GM23248 (cell line): ENCODE results near the gene CCDC81.

ENCODE experiments used
- EZH2 ChIP-seq: fragments of 200-600 bp; sonication (generic); IDR thresholded peaks from 2 replicates; pipeline ENCODE4 v1.6.1; 2018; ENCODE audit warnings: antibody characterized with exemption, mild to moderate bottlenecking; ENCODE audit not compliant: insufficient read depth, poor library complexity, severe bottlenecking
- EZH2phosphoT487 ChIP-seq: fragments of 200-600 bp; sonication (generic); IDR thresholded peaks from 2 replicates; pipeline ENCODE4 v1.6.1; 2018; ENCODE audit warnings: antibody characterized with exemption, moderate library complexity, mild to moderate bottlenecking, low read depth; ENCODE audit not compliant: insufficient read depth

GRCh38 chr11:86383041-86383955 lies 8.6 kb downstream of the CCDC81 start:
- no peak for TF ChIP-seq EZH2
- no peak for TF ChIP-seq EZH2phosphoT487
